RKO (cell line): Measurements from ENCODE around the gene MYCBP2.
"Not testable (repeated sequence)": the region's sequence is repeated elsewhere in the genome, so short reads cannot be mapped to it uniquely, and the experiment has no call there.

ENCODE experiments used
- DNase-seq: peaks from one replicate; pipeline ENCODE4 v3.0.0-alpha.2; 2016; ENCODE audit warnings: low spot score

Gene MYCBP2

DNA sequence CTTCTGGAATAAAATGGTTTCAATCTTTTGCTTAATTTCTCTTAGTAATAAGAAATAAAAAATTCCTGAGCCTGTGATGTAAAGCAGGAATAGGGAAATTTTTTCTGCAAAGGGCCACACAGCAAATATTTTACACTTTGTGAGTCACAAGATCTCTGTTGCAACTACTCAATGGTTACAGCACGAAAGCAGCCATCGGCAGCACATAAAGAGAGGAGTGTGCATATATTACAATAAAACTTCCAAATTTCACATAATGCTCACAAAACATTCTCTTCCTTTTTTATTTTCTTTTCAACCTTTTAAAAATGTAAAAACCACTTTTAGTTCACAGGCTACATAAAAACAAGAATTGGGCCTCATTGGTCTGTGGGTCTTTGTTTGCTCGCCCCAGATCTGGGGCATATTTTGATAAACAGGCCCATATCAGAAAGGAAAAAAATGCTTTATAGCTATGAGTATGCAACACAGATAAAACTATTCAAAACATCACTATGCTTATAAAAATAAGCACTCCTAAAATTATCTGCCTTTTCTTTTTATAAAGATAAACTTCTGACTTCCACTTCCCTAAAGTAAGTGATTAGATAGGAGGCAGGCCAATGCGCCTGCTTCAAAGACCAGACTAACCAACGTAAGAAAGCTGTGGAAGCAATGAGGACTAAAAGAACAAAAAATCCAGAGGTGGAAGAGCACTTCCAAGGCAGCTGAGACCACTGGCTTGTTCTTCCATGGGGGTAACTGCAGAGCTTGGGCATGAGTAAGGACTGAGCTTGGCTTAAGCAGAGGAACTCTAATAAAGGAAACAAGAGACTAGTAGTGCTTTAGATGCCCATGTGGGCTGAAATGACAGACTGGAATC lies 26.5 kb downstream of the MYCBP2 start:
- DNase-seq: no peak

GRCh38 chr13:77299587-77299986 lies 27.3 kb downstream of the MYCBP2 start:
- no peak for DNase-seq

- DNase-seq: no peak
These were observed 28.5 kb downstream of the MYCBP2 start for GRCh38 chr13:77298426-77298825.

GRCh38 chr13:77291774-77292173 lies 35.1 kb downstream of the MYCBP2 start:
- no peak for DNase-seq

DNA sequence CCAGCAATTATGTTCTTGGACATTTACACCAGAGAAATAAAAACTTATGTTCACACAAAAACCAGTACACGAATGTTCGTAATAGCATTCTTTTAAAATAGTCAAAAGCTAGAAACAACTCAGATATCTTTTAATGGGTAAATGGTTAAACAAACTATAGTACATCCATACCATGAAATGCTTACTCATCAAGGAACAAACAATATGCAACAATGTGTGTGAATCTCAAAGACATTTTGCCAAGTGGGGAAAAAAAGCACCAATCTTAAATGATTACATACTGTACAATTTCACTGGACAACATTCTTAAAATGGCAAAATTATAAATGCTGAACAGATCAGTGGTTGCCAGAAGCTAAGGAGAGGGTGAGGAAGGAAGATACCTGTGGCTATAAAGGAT lies 36.6 kb downstream of the MYCBP2 start:
- no peak for DNase-seq

DNA sequence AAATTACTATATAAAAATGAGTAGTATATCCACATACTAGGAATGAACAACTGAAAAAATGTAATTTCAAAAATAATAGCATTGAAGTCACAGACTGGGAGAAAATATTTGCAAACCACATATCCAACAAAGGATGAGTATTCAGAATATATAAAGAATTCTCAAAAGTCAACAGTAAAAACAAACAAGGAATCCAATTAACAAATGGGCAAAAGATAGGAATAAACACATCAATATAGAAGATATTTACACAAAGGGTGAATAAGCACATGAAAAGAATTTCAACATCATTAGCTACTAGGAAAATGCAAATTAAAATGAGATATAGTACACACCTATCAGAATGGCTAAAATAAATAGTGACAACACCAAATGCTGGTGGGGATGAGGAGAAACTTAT lies 37.0 kb downstream of the MYCBP2 start:
- no peak for DNase-seq

GRCh38 chr13:77285632-77286031 lies 41.3 kb downstream of the MYCBP2 start:
- DNase-seq: not testable (repeated sequence)

DNA sequence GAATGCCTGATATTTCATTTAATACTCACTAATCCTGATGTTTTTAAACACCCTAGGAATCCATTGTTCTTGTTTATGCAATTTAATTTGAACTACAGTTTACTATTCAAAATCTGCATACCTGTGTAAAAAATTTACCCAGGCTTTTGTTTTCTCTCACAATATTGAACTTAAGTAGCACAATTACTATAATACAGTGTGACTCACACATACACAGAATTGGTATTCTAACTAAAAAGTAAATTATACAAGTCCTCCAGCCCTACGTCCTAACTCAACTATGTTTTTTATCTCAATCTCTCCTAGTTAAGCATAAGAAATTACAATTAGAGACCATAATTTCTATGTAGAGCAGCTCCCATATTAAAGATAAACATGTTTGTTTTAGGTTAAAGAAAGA lies 41.8 kb downstream of the MYCBP2 start:
- no peak for DNase-seq

DNA sequence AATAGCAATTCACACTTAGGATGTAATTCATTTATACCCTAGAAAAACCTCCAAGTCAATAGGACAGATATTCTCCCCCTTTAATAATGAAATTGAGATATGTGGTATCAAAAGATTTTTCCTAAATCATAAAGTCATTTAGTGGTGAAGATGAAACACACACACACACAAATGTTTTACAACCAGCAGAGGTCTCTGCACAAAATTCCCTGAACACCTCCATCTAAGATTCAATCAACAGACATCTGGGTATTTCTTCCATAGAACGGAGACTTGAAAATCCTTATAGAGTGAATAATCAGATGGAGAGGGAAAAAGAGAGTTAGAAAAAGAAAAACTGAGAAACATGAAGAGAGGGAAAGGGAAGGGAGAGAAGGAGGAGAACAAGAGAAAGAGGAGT lies 52.8 kb downstream of the MYCBP2 start:
- no peak for DNase-seq

DNA sequence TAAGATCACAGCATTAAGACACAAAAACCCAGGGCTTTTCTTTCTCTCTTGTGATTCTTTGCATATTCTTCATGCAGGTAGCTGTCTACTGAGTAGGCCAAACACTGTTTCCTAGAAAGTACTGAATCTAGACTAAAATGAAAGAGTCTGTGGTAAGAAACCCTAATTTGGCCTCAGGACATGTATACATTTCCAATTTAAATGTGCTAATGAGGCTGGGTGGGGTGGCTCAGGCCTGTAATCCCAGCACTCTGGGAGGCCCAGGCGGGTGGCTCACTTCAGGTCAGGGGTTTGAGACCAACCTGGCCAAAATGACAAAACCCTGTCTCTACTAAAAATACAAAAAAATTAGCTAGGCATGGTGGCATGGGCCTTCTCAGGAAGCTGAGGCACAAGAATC lies 57.8 kb downstream of the MYCBP2 start:
- no peak for DNase-seq

DNA sequence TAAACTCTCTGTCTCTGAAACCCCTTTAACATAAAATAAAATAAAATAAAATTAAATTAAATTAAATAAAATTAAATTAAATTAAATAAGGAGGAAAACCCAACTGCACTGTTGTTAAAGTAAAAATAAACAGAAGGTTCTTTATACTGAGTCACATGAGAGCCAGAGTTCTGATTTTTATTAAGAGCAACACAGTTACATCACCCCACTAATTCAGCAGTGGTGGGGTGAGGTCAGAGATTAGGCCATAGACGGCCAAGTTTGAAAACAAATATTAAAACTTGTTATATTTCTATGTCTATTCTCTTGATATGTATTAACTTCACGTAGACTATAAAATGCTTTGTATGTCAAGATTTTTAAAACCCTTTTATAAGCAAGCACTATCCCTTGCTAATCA lies 59.5 kb downstream of the MYCBP2 start:
- DNase-seq: no peak

DNA sequence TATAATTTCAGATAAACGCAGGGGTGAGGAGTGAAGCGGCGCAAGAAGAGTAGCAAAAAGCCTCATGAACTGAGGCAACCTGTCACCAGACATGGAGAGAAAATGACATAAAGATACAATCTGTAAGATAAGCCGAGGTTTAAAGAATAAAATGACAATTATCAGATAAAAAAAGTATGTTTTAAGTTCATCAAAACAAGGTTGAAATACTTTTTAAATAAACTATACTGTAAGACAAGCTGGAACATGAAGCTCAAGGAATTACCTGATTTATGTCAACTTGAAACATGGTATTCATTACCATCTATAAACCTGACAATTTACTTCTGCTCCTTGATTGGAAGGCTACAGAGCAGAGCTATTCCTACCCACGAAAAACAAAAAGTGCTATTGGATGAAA lies 61.6 kb downstream of the MYCBP2 start:
- DNase-seq: no peak

GRCh38 chr13:77262198-77262597 lies 64.7 kb downstream of the MYCBP2 start:
- DNase-seq: no peak

GRCh38 chr13:77250975-77251374 lies 75.9 kb downstream of the MYCBP2 start:
- no peak for DNase-seq

DNA sequence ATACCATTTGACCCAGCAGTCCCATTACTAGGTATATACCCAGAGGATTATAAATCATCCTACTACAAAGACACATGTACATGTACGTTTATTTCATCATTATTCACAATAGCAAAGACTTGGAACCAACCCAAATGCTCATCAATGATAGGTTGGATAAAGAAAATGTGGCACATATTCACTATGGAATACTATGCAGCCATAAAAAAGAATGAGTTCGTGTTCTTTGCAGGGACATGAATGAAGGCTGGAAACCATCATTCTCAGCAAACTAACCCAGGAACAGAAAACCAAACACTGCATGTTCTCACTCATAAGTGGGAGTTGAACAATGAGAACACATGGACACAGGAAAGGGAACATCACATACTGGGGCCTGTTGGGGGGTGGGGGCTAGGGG lies 81.7 kb downstream of the MYCBP2 start:
- DNase-seq: not testable (repeated sequence)

GRCh38 chr13:77239312-77239711 lies 87.6 kb downstream of the MYCBP2 start:
- no peak for DNase-seq

- DNase-seq: no peak
These were observed 91.4 kb downstream of the MYCBP2 start for GRCh38 chr13:77235456-77236022.

DNA sequence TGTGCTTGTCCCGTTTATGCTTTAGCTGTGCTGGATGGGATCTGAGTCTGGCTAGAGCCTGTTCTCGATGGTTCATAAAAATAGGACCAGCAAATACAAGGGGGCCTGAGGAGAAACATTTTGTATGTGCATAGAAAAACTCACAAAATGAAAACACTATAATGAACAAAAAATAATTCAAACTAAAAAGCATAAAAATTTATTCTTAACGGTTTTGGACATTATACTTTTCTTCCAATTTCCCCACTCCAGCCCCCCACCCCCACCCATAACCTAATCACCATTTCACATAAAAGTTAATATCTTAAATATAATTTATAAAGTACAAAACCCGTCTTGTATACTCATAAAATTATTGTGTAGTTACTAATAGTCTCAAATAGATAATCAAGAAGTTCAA lies 93.7 kb downstream of the MYCBP2 start:
- no peak for DNase-seq

- no peak for DNase-seq
These were observed 96.3 kb downstream of the MYCBP2 start for GRCh38 chr13:77230560-77230959.

- DNase-seq: no peak
These were observed 100.9 kb downstream of the MYCBP2 start for GRCh38 chr13:77225946-77226345.

GRCh38 chr13:77222909-77223308 lies 104.0 kb downstream of the MYCBP2 start:
- DNase-seq: no peak

GRCh38 chr13:77222000-77222690 lies 104.7 kb downstream of the MYCBP2 start:
- no peak for DNase-seq

DNA sequence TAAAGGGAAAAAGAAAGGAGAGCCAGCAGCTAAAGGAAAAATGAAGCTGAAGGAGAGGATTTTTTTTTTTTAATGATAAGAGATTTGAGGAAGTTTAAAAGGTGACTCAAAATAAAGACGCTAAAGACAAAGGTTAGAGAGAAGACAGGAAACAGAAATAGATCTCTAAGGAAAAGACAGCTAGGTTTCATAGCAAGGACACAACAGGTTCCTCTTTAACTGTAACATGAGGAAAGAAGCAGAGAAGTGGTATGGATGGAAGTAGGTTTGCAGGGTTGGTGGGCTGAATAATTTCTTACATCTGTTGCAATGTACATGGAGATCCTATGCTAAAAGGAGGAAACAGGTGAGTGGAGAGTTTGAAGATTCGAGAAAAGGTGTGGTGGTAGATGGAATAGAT lies 107.5 kb downstream of the MYCBP2 start:
- no peak for DNase-seq
